RWPE2 (cell line): ENCODE measurements around the gene KLHDC9.

Source experiments
- ATAC-seq: fragments of 200-7000 bp; cut with Tn5 transposase; 3 replicates; pipeline ENCODE4 v1.9.1; 2021; ENCODE audit warnings: low read depth
- DNase-seq: peaks from one replicate; pipeline ENCODE4 v3.0.0-alpha.2; 2020; ENCODE audit warnings: low spot score
- H3K27ac ChIP-seq: fragments of 450-650 bp; 2 replicates; pipeline ENCODE4 v1.5.1; 2017; ENCODE audit warnings: mild to moderate bottlenecking; ENCODE audit not compliant: poor library complexity, severe bottlenecking
- H3K27me3 ChIP-seq: fragments of 250-450 bp; sonication (Bioruptor Pico); 2 replicates; pipeline ENCODE4 v1.5.1; 2021; ENCODE audit warnings: mild to moderate bottlenecking, moderate library complexity; ENCODE audit not compliant: insufficient read depth, poor library complexity, severe bottlenecking
- H3K36me3 ChIP-seq: fragments of 250-450 bp; sonication (Bioruptor Pico); 2 replicates; pipeline ENCODE4 v1.5.1; 2020; ENCODE audit warnings: low read depth, mild to moderate bottlenecking, moderate library complexity
- H3K4me1 ChIP-seq: fragments of 250-450 bp; sonication (Bioruptor Pico); 2 replicates; pipeline ENCODE4 v1.5.1; 2021; ENCODE audit warnings: mild to moderate bottlenecking, moderate library complexity; ENCODE audit not compliant: insufficient read depth, poor library complexity, severe bottlenecking
- H3K4me3 ChIP-seq: fragments of 250-450 bp; sonication (Bioruptor Pico); 2 replicates; pipeline ENCODE4 v1.5.1; 2021; ENCODE audit warnings: mild to moderate bottlenecking, moderate library complexity; ENCODE audit not compliant: severe bottlenecking
- H3K9me3 ChIP-seq: fragments of 250-450 bp; sonication (Bioruptor Pico); 2 replicates; pipeline ENCODE4 v1.5.1; 2021; ENCODE audit warnings: mild to moderate bottlenecking, moderate library complexity; ENCODE audit not compliant: severe bottlenecking
- CTCF ChIP-seq: fragments of 450-650 bp; IDR thresholded peaks from one replicate; pipeline ENCODE4 v1.5.1; 2017; ENCODE audit warnings: mild to moderate bottlenecking, moderate library complexity; ENCODE audit not compliant: poor library complexity, severe bottlenecking

The KLHDC9 gene

GRCh38 chr1:161089251-161089924, 8.8 kb upstream of the KLHDC9 start, which contains the start of gene NECTIN4:
TSS of gene NECTIN4 (minus strand) at chr1:161089558. CDS start at chr1:161089296, 262 bp downstream.
- Histone ChIP-seq H3K9me3 (no peaks in the 10 kb centered on the region), H3K36me3 (no peaks in the 10 kb centered on the region), H3K4me3 (no peak within 1 kb of the TSS), H3K4me1 (peaks cover 35% of the 10 kb centered on the region), H3K27me3 (no peaks in the 10 kb centered on the region), H3K27ac (no peak within 1 kb of the TSS)
- DNase-seq (no peak), ATAC-seq (peak; percentile 30; the same call in 1 of the 3 replicates)
- no peak for TF ChIP-seq CTCF

- DNase-seq (no peak), ATAC-seq (no peak)
- H3K27ac ChIP-seq = no peak overlapping the region
- TF ChIP-seq CTCF = no peak
- H3K36me3 ChIP-seq = no peaks in the 10 kb centered on the region
- H3K9me3 ChIP-seq = no peaks in the 10 kb centered on the region
- no peaks in the 10 kb centered on the region for H3K27me3 ChIP-seq
- peaks cover 31% of the 10 kb centered on the region for H3K4me1 ChIP-seq
- no peak overlapping the region for H3K4me3 ChIP-seq
Observed at GRCh38 chr1:161089938-161090337, 8.2 kb upstream of the KLHDC9 start.

GRCh38 chr1:161090617-161091016, 7.5 kb upstream of the KLHDC9 start:
- H3K9me3 ChIP-seq = no peaks in the 10 kb centered on the region
- no peaks in the 10 kb centered on the region for H3K36me3 ChIP-seq
- H3K4me1 ChIP-seq = peaks cover 31% of the 10 kb centered on the region
- H3K27ac ChIP-seq = no peak overlapping the region
- TF ChIP-seq CTCF = no peak
- DNase-seq = no peak
- H3K4me3 ChIP-seq = no peak overlapping the region
- no peaks in the 10 kb centered on the region for H3K27me3 ChIP-seq
- ATAC-seq = no peak

- peaks cover 31% of the 10 kb centered on the region for H3K4me1 ChIP-seq
- no peak for TF ChIP-seq CTCF
- no peak for ATAC-seq
Observed at GRCh38 chr1:161091093-161091492, 7.1 kb upstream of the KLHDC9 start.

GRCh38 chr1:161091796-161092507, 6.2 kb upstream of the KLHDC9 start:
- H3K27ac ChIP-seq = no peak overlapping the region
- peaks cover 28% of the 10 kb centered on the region for H3K4me1 ChIP-seq
- no peak for TF ChIP-seq CTCF
- DNase-seq (no peak), ATAC-seq (no peak)
- H3K9me3 ChIP-seq = no peaks in the 10 kb centered on the region
- H3K36me3 ChIP-seq = no peaks in the 10 kb centered on the region
- no peak overlapping the region for H3K4me3 ChIP-seq
- no peaks in the 10 kb centered on the region for H3K27me3 ChIP-seq

More at GRCh38 chr1:161091093-161091492, 7.1 kb upstream of the KLHDC9 start:
- H3K4me3 ChIP-seq = no peak overlapping the region
- H3K27ac ChIP-seq = no peak overlapping the region
- H3K27me3 ChIP-seq = no peaks in the 10 kb centered on the region
- no peak for DNase-seq
- no peaks in the 10 kb centered on the region for H3K9me3 ChIP-seq
- H3K36me3 ChIP-seq = no peaks in the 10 kb centered on the region
